Upper lobe of left lung (tissue), 6 donors: ENCODE data around the gene HK1. TPM values are rescaled to one million over a fixed set of nuclear protein-coding genes. Genes with fewer than 3 reads are reported as not detected.

ENCODE experiments used
- ATAC-seq, 2 donors: fragments of 200-7000 bp; cut with Tn5 transposase; one replicate each; pipeline ENCODE4 v1.9.1; 2022; ENCODE audit warnings: mild to moderate bottlenecking in 2 of 2, moderate library complexity in 2 of 2; ENCODE audit not compliant: low FRiP score in 2 of 2
- DNase-seq, 2 donors: peaks; one replicate each; pipeline ENCODE4 v3.0.0-alpha.2; 2019 to 2020
- H3K27ac ChIP-seq, 4 donors: fragments of 200-600 bp; sonication (generic); one replicate each; pipeline ENCODE4 v1.5.1; 2016 to 2019
- H3K27me3 ChIP-seq, 4 donors: fragments of 200-600 bp; sonication (generic); one replicate each; pipeline ENCODE4 v1.5.1; 2017 to 2019
- H3K36me3 ChIP-seq, 4 donors: fragments of 200-600 bp; sonication (generic); one replicate each; pipeline ENCODE4 v1.5.1; 2016 to 2019
- H3K4me1 ChIP-seq, 4 donors: fragments of 200-600 bp; sonication (generic); one replicate each; pipeline ENCODE4 v1.5.1; 2018 to 2019
- H3K4me3 ChIP-seq, 4 donors: fragments of 200-600 bp; sonication (generic); one replicate each; pipeline ENCODE4 v1.5.1; 2017 to 2019; ENCODE audit warnings: mild to moderate bottlenecking in 2 of 4, moderate library complexity in 1 of 4
- H3K9me3 ChIP-seq, 4 donors: fragments of 200-600 bp; sonication (generic); one replicate each; pipeline ENCODE4 v1.5.1; 2018 to 2019
- EP300 ChIP-seq, 4 donors: sonication (generic); formaldehyde crosslinking; IDR thresholded peaks; one replicate each; pipeline ENCODE4 v1.5.1; 2017; ENCODE audit warnings: antibody characterized with exemption in 4 of 4, control low read depth in 2 of 4
- POLR2A ChIP-seq, 4 donors: fragments of 450-650 bp; IDR thresholded peaks; one replicate each; pipeline ENCODE4 v1.5.1; 2016 to 2017; ENCODE audit warnings: antibody characterized with exemption in 4 of 4, mild to moderate bottlenecking in 2 of 4
- POLR2AphosphoS5 ChIP-seq, 2 donors: sonication (generic); formaldehyde crosslinking; IDR thresholded peaks; one replicate each; pipeline ENCODE4 v1.5.1; 2017; ENCODE audit warnings: antibody characterized with exemption in 2 of 2
- WGBS, 2 donors: methylation state at CpG; one replicate each; pipeline ENCODE4 v1.1.5; 2017 to 2018; 5-methylcytosine and 5-hydroxymethylcytosine counted together
- total RNA-seq, 6 donors: library from RNA; depleted of rRNA in 4 of 6; stranded (reverse); fragments of >200 nt in 4 of 6; gene quantifications; one replicate each; pipeline versions ENCODE4 v1.1.0 to v1.2.1, GENCODE V29; 2016 to 2021
- TF ChIP-seq, protein P1 (sequence below), 6 experiments: fragments of 450-650 bp in 4 of 6; fragments of 200-600 bp in 2 of 6; sonication (generic) in 2 of 6; IDR thresholded peaks; one replicate each; pipeline ENCODE4 v1.5.1; 2016 to 2019; ENCODE audit warnings: antibody characterized with exemption in 6 of 6
- donor health status: DM: no; HTN: no; CAD: no; lungs with moderate emphysema.
- donor health status: DM: no; HTN: yes; CAD: no; lungs with severe emphysema.

HK1 gene
- total RNA-seq, 6 donors from 2014 or later: 60.8 to 98.5 (median 88.9) TPM

DNA sequence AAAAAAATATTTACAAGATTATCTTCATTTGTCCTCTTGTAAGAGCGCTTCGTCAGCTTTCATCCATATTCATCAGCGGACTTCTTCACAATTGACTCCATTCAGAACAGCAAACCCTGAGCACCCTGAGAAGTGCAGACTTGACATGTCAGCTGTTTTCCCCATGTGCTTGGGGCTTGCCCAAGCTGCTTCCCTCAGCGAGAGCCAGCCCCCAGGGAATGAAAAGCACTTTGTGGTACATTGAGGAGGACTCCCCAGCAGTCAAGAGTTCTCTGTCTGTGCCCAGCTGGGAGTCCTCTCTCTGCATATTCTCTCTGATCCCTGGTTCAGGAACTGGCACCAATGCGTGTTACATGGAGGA, 35.5 kb upstream of the HK1 start:
- no peaks in the 10 kb centered on the region for H3K27me3 ChIP-seq
- H3K27ac ChIP-seq: no peak overlapping the region
- 77 to 88% methylated on average over 5 of the region's 5 CpGs for WGBS, 2 donors
- ATAC-seq (no peak), DNase-seq (no peak)
- no peaks in the 10 kb centered on the region for H3K36me3 ChIP-seq
- no peak for TF ChIP-seq EP300 (IDR thresholded peaks at IDR 0.05)
- TF ChIP-seq, protein P1, sequence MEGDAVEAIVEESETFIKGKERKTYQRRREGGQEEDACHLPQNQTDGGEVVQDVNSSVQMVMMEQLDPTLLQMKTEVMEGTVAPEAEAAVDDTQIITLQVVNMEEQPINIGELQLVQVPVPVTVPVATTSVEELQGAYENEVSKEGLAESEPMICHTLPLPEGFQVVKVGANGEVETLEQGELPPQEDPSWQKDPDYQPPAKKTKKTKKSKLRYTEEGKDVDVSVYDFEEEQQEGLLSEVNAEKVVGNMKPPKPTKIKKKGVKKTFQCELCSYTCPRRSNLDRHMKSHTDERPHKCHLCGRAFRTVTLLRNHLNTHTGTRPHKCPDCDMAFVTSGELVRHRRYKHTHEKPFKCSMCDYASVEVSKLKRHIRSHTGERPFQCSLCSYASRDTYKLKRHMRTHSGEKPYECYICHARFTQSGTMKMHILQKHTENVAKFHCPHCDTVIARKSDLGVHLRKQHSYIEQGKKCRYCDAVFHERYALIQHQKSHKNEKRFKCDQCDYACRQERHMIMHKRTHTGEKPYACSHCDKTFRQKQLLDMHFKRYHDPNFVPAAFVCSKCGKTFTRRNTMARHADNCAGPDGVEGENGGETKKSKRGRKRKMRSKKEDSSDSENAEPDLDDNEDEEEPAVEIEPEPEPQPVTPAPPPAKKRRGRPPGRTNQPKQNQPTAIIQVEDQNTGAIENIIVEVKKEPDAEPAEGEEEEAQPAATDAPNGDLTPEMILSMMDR (IDR thresholded peaks at IDR 0.05): no peak
- no peak for TF ChIP-seq POLR2A (IDR thresholded peaks at IDR 0.05)
- no peak for TF ChIP-seq POLR2AphosphoS5 (IDR thresholded peaks at IDR 0.05)
- peaks cover 0 to 10% (median 5%) of the 10 kb centered on the region in 4 donors for H3K4me1 ChIP-seq
- H3K9me3 ChIP-seq: no peaks in the 10 kb centered on the region
- no peak overlapping the region for H3K4me3 ChIP-seq

DNA sequence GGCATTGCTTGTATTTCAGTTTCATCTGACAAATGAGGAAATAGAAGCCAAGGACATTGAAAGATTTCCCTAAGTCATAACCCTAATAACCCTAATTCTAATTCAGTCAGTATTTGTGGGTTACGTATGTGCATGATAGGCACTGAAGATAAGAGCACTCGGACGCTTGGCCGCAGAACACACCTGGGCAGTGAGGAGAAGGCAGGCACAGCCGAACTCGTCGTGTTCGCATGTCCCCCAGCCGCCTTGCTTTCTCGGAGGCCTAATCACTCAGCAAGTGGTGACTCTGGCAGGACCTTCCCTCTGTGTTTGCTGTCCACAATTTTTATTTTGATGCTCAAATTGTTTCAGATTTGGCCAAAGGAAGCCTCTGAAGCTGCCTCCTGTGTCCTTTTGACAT, 34.5 kb upstream of the HK1 start:
- Histone ChIP-seq H3K36me3 (no peaks in the 10 kb centered on the region), H3K4me1 (peaks cover 0 to 10% (median 5%) of the 10 kb centered on the region in 4 donors), H3K4me3 (no peak overlapping the region), H3K27me3 (no peaks in the 10 kb centered on the region), H3K27ac (no peak overlapping the region), H3K9me3 (no peaks in the 10 kb centered on the region)
- TF ChIP-seq, protein P1 (IDR thresholded peaks at IDR 0.05): no peak
- TF ChIP-seq POLR2A (IDR thresholded peaks at IDR 0.05): no peak
- no peak for TF ChIP-seq POLR2AphosphoS5 (IDR thresholded peaks at IDR 0.05)
- no peak for TF ChIP-seq EP300 (IDR thresholded peaks at IDR 0.05)
- WGBS, 2 donors: 91% methylated on average over 10 of the region's 10 CpGs
- ATAC-seq (no peak), DNase-seq (no peak)

DNA sequence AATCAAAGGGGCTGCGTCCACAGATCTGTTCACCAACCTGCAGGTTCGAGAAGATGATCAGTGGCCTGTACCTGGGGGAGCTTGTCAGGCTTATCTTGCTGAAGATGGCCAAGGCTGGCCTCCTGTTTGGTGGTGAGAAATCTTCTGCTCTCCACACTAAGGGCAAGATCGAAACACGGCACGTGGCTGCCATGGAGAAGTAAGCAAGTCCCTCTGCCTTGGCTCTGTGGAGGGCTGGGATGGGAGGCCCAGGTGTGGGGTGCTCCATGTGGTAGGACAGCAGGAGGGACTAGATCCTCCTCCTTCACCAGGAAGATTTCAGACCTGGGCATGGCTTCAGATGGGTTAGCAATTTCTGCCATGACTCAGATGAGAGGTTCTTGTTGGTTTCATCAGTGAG, 32.3 kb upstream of the HK1 start:
- TF ChIP-seq POLR2AphosphoS5 (IDR thresholded peaks at IDR 0.05) (no peak), POLR2A (IDR thresholded peaks at IDR 0.05) (no peak), EP300 (IDR thresholded peaks at IDR 0.05) (no peak)
- TF ChIP-seq, protein P1 (IDR thresholded peaks at IDR 0.05): no peak
- H3K9me3 ChIP-seq: no peaks in the 10 kb centered on the region
- H3K4me1 ChIP-seq: no peaks in the 10 kb centered on the region
- H3K36me3 ChIP-seq: no peaks in the 10 kb centered on the region
- no peak for ATAC-seq
- no peak overlapping the region for H3K27ac ChIP-seq
- DNase-seq: no peak
- 90 to 92% methylated on average over 3 to 5 of the region's 5 CpGs for WGBS, 2 donors
- no peak overlapping the region for H3K4me3 ChIP-seq
- H3K27me3 ChIP-seq: no peaks in the 10 kb centered on the region

DNA sequence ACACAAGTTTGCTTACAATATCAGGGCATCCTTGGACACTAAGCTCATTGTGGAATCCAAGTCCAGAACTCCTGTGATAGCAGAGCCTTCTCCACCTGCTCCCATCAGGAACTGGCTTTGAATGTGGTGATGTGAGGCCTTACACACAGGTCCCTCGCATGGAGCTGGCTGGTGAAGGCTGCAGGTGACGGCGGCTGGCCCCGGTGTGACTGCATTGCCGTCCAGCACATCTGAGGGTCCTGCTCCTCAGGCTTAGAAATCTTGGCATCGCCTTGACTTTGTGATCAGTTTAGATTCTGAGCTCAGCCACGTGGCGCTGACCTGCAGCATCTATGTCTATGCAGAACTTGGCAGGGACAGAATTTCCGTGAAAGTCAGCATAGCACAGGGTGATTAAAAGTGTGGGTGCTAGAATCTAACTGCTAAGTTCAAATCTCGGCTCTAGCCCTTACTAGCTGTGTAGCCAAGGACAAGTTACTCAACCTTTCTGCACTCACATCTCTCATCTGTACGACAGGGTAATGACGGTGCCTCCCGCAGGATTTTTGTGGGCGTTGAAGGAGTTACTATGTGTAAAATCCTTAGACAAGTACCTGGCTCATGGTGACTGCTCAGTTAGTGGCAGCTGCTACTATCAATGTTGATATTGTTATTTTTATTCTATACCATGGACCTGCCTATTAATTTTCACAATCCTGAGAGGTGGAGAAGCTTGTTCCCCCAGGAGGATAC, 31.5 kb upstream of the HK1 start:
- no peak overlapping the region for H3K4me3 ChIP-seq
- no peaks in the 10 kb centered on the region for H3K27me3 ChIP-seq
- no peaks in the 10 kb centered on the region for H3K4me1 ChIP-seq
- ATAC-seq: no peak
- H3K9me3 ChIP-seq: no peaks in the 10 kb centered on the region
- WGBS, 2 donors: 85 to 92% methylated on average over 10 to 14 of the region's 14 CpGs
- no peak for TF ChIP-seq POLR2AphosphoS5 (IDR thresholded peaks at IDR 0.05)
- TF ChIP-seq EP300 (IDR thresholded peaks at IDR 0.05): no peak
- no peak for TF ChIP-seq POLR2A (IDR thresholded peaks at IDR 0.05)
- TF ChIP-seq, protein P1 (IDR thresholded peaks at IDR 0.05): no peak
- H3K36me3 ChIP-seq: no peaks in the 10 kb centered on the region
- no peak for DNase-seq
- H3K27ac ChIP-seq: no peak overlapping the region

DNA sequence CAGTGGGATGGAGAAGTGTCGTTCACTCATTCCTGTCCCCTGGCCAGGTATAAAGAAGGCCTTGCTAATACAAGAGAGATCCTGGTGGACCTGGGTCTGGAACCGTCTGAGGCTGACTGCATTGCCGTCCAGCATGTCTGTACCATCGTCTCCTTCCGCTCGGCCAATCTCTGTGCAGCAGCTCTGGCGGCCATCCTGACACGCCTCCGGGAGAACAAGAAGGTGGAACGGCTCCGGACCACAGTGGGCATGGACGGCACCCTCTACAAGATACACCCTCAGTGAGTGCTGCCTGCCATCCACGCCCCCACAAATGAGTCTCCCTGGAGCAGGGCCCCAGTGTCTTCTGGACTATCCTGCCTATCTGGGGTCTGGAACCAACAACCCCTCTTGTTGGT, 31.0 kb upstream of the HK1 start:
- H3K9me3 ChIP-seq: no peaks in the 10 kb centered on the region
- H3K4me3 ChIP-seq: no peak overlapping the region
- H3K27ac ChIP-seq: no peak overlapping the region
- ATAC-seq: no peak
- DNase-seq: no peak
- 92 to 97% methylated on average over 12 to 13 of the region's 13 CpGs for WGBS, 2 donors
- H3K36me3 ChIP-seq: no peaks in the 10 kb centered on the region
- TF ChIP-seq POLR2A (IDR thresholded peaks at IDR 0.05): no peak
- no peak for TF ChIP-seq EP300 (IDR thresholded peaks at IDR 0.05)
- TF ChIP-seq, protein P1 (IDR thresholded peaks at IDR 0.05): no peak
- TF ChIP-seq POLR2AphosphoS5 (IDR thresholded peaks at IDR 0.05): no peak
- no peaks in the 10 kb centered on the region for H3K27me3 ChIP-seq
- H3K4me1 ChIP-seq: no peaks in the 10 kb centered on the region
